HG02938 (cell line): ENCODE data around the gene TEKT1.

Source experiments
- ATAC-seq: cut with Tn5 transposase; IDR thresholded peaks from one replicate; pipeline ENCODE4 v1.9.1; 2021; ENCODE audit warnings: mild to moderate bottlenecking, moderate library complexity; ENCODE audit not compliant: unreplicated experiment

Gene TEKT1

GRCh38 chr17:6772016-6772415 is 59.5 kb downstream of the TEKT1 start:
- ATAC-seq = no peak

GRCh38 chr17:6768447-6768846 is 63.1 kb downstream of the TEKT1 start:
- ATAC-seq = no peak

- ATAC-seq = no peak
Observed at GRCh38 chr17:6761779-6762178, 69.8 kb downstream of the TEKT1 start.

GRCh38 chr17:6757747-6758146 is 73.8 kb downstream of the TEKT1 start:
- ATAC-seq = no peak

GRCh38 chr17:6756425-6757031 is 75.0 kb downstream of the TEKT1 start:
- no peak for ATAC-seq

- ATAC-seq = no peak
Observed at GRCh38 chr17:6755731-6756184, 75.8 kb downstream of the TEKT1 start, which contains the start of gene XAF1. TSS of gene XAF1 (plus strand) at chr17:6756046. CDS start at chr17:6756079, 33 bp downstream.

- ATAC-seq = no peak
Observed at GRCh38 chr17:6755281-6755680, 76.2 kb downstream of the TEKT1 start.

- no peak for ATAC-seq
Observed at GRCh38 chr17:6753546-6753945, 78.0 kb downstream of the TEKT1 start.

- ATAC-seq = no peak
Observed at GRCh38 chr17:6753006-6753445, 78.5 kb downstream of the TEKT1 start.

- no peak for ATAC-seq
Observed at GRCh38 chr17:6752068-6752909, 79.2 kb downstream of the TEKT1 start.

- no peak for ATAC-seq
Observed at GRCh38 chr17:6749519-6749918, 82.0 kb downstream of the TEKT1 start.

- no peak for ATAC-seq
Observed at GRCh38 chr17:6748617-6749016, 82.9 kb downstream of the TEKT1 start.
